Activated CD8-positive, alpha-beta memory T cell treated with anti-CD3 and anti-CD28 coated beads, Interleukin-2, amount 10 ng/mL, durations not matched to agents 7 days and 5 days (primary cell): Measurements from ENCODE around the gene ARL6IP4. TPM values are rescaled to one million over a fixed set of nuclear protein-coding genes. Genes with fewer than 3 reads are reported as not detected.
"Not testable (repeated sequence)": the region's sequence is repeated elsewhere in the genome, so short reads cannot be mapped to it uniquely, and the experiment has no call there.

Experiments
- ATAC-seq: fragments of 150-1000 bp; cut with Tn5 transposase; one replicate; pipeline ENCODE4 v1.10.0; 2021; ENCODE audit warnings: moderate library complexity
- CTCF ChIA-PET: fragments of 350-600 bp; sonication (Branson Sonifier 250); formaldehyde crosslinking; loops from one replicate; lab custom pipeline; 2021; ENCODE audit warnings: antibody characterized with exemption; lab: Charles Lee
- DNase-seq: peaks from one replicate; pipeline ENCODE4 v3.0.0-alpha.2; 2020
- H3K27ac Mint-ChIP-seq: one replicate; pipeline ENCODE4 v1.8.0; 2021; ENCODE audit warnings: mild to moderate bottlenecking, mixed read lengths
- H3K27me3 Mint-ChIP-seq: one replicate; pipeline ENCODE4 v1.8.0; 2021; ENCODE audit warnings: mixed read lengths
- H3K36me3 Mint-ChIP-seq: one replicate; pipeline ENCODE4 v1.8.0; 2021; ENCODE audit warnings: mild to moderate bottlenecking, mixed read lengths
- H3K4me1 Mint-ChIP-seq: one replicate; pipeline ENCODE4 v1.8.0; 2021; ENCODE audit warnings: mixed read lengths
- H3K4me3 Mint-ChIP-seq: one replicate; pipeline ENCODE4 v1.8.0; 2021; ENCODE audit warnings: mild to moderate bottlenecking, moderate library complexity, mixed read lengths
- H3K9me3 Mint-ChIP-seq: one replicate; pipeline ENCODE4 v1.8.0; 2022; ENCODE audit warnings: low read depth, mixed read lengths
- total RNA-seq, 2 experiments: library from RNA; stranded (reverse); gene quantifications; one replicate each; pipeline ENCODE4 v1.2.3, GENCODE V29; 2021

Gene ARL6IP4
- total RNA-seq, 2 experiments from 2014 or later, result 169 to 216 TPM

DNA sequence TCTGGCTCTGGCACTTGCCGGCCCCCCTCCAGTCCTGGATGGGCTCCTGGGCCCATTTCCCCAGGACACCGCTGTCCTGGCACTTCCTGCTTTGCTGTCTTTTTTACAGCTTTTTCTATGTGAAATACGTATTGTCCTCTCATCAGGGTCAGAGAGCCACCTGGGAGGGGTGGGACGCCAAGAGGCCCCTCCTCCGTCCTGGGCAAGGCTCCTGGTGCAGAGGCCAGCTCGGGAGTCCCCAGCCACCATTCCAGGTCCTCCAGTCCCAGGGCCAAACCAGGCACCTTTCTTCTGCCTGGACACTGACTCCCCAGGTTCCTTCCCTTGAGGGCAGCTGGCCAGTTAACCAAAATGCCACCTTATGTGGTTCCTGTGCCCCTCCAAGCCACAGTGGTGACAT is 22.8 kb downstream of the ARL6IP4 start:
- H3K27me3 Mint-ChIP-seq, result no peaks in the 10 kb centered on the region
- H3K36me3 Mint-ChIP-seq, result no peaks in the 10 kb centered on the region
- CTCF ChIA-PET, result no interaction called here
- ATAC-seq (no peak), DNase-seq (no peak)
- H3K4me3 Mint-ChIP-seq, result no peak overlapping the region
- no peaks in the 10 kb centered on the region for H3K9me3 Mint-ChIP-seq
- H3K4me1 Mint-ChIP-seq, result no peaks in the 10 kb centered on the region
- H3K27ac Mint-ChIP-seq, result no peak overlapping the region

DNA sequence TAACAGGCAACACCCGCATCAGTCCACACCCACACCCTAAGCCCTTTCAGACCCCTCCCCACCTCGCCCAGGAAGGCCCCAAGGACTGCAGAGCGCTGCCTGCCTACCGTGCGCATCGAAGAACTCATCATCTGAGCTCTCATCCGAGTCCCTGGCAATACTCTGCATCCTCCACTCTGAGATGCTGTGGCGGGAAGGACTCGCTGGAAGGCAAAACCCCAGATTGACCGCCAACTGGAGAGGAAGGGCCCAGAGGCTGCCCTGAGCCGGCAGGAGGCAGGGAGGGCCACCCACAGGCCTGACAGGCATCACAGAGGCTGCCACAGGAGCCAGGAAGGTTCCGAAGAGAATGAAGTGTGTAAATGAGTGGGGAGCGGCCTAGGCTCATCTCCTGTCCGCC is 23.8 kb downstream of the ARL6IP4 start:
- DNase-seq, result no peak
- CTCF ChIA-PET, result no interaction called here

DNA sequence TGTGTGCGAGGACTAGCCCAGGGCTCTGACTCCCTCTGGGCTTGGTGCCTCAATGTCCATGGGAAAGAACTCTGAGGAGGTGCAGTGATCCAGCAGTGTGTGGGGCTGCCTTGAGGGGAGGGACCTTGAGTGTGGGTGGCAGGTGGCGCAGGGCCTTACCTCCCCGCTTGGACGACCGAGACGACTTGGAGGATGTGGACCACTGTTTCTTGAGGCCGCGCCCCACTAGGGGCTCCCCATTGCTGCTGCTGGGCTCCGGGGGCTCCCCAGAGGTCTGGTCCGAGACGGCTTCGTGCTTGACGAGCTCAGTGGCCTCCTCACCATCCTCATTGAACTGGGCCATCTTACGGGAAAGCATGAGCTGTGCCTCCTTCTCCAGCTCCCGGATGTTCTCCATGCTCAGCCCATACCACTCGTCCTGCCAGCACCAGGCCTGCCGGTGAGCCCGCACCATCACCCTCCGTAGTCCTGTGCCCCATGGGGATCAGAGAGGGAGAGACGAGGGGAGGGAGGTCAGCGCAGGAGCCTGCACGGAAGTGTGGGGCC is 24.7 kb downstream of the ARL6IP4 start:
- H3K27me3 Mint-ChIP-seq, result no peaks in the 10 kb centered on the region
- no peak overlapping the region for H3K27ac Mint-ChIP-seq
- CTCF ChIA-PET, result interaction anchor here (1.3 kb wide), 1 partner anchor 233 kb away, joined by 5 read pairs; no protein-coding TSS in a partner anchor
- H3K4me3 Mint-ChIP-seq, result no peak overlapping the region
- H3K4me1 Mint-ChIP-seq, result no peaks in the 10 kb centered on the region
- no peaks in the 10 kb centered on the region for H3K9me3 Mint-ChIP-seq
- no peak for ATAC-seq
- no peak for DNase-seq
- H3K36me3 Mint-ChIP-seq, result no peaks in the 10 kb centered on the region

More for the DNA sequence above, 23.8 kb downstream of the ARL6IP4 start:
- Mint-ChIP-seq H3K4me1 (no peaks in the 10 kb centered on the region), H3K27me3 (no peaks in the 10 kb centered on the region), H3K36me3 (no peaks in the 10 kb centered on the region), H3K4me3 (no peak overlapping the region), H3K9me3 (no peaks in the 10 kb centered on the region), H3K27ac (no peak overlapping the region)
- no peak for ATAC-seq

DNA sequence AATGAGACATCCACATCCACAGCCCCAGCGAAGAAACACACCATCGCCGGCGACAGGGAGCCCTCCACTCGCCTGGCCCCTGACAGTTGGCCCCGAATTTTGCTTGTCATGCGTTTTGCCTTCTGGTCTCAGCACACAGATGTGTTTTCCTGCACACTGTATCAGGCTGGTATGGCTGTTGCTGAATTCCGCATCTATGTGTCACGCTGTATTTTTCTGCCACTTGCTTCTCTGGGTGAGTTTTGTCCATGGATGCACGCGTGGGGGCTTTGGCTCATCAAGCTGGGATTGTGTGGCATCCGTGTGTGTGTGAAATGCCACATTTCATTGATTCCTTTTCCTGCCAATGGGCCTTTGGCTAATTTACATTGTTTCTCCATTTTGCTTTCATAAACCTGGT is 26.5 kb downstream of the ARL6IP4 start:
- CTCF ChIA-PET, result interaction anchor here (1.2 kb wide), 1 partner anchor 231 kb away, joined by 3 read pairs; no protein-coding TSS in a partner anchor
- ATAC-seq, result no peak

DNA sequence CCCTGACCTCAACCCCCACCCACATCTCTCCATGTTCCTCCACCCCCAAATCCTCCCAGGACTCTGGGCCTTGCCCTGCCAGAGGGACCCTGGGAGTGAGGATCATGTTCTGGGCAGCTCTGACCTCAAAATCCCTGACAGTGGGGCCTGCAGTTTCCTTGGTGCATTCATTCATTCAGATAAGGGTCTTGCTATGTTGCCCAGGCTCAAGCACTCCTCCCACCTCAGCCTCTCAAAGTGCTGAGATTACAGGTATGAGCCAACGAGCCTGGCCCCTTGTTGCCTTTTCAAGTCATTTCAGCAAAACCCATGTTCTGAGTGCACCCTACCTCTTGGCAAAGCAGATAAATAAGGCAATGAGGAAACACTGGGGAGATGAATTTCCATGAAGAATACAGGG is 29.6 kb downstream of the ARL6IP4 start:
- Mint-ChIP-seq H3K4me3 (no peak overlapping the region), H3K9me3 (no peaks in the 10 kb centered on the region), H3K4me1 (no peaks in the 10 kb centered on the region), H3K27ac (no peak overlapping the region), H3K27me3 (no peaks in the 10 kb centered on the region), H3K36me3 (no peaks in the 10 kb centered on the region)
- ATAC-seq (no peak), DNase-seq (no peak)
- CTCF ChIA-PET, result no interaction called here

More for the DNA sequence above, 26.5 kb downstream of the ARL6IP4 start:
- no peak overlapping the region for H3K27ac Mint-ChIP-seq
- no peaks in the 10 kb centered on the region for H3K27me3 Mint-ChIP-seq
- no peaks in the 10 kb centered on the region for H3K36me3 Mint-ChIP-seq
- no peaks in the 10 kb centered on the region for H3K9me3 Mint-ChIP-seq
- DNase-seq, result no peak
- no peak overlapping the region for H3K4me3 Mint-ChIP-seq
- H3K4me1 Mint-ChIP-seq, result no peaks in the 10 kb centered on the region

DNA sequence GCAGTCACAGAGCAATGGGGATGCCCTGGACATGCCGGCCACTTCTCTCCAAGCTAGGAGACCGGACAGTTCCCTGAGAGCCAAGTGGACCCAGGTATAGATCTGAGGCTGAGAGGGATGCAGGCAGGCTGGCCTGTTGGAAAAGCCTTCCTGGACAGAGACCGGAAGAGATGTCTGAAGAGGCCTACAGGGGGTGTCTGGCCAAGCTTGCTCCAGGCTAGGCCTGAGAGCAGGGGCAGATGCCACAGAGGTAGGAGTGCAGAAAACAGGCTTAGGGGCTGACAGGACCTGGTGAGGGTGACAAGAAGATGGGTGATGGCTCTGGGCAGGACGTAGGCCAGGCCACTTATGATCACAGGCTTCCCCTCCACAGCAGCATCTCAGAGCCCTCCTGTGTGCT is 30.2 kb downstream of the ARL6IP4 start:
- ATAC-seq (no peak), DNase-seq (no peak)
- H3K27me3 Mint-ChIP-seq, result no peaks in the 10 kb centered on the region
- H3K9me3 Mint-ChIP-seq, result no peaks in the 10 kb centered on the region
- no peaks in the 10 kb centered on the region for H3K4me1 Mint-ChIP-seq
- H3K36me3 Mint-ChIP-seq, result no peaks in the 10 kb centered on the region
- no peak overlapping the region for H3K27ac Mint-ChIP-seq
- CTCF ChIA-PET, result no interaction called here
- H3K4me3 Mint-ChIP-seq, result no peak overlapping the region

DNA sequence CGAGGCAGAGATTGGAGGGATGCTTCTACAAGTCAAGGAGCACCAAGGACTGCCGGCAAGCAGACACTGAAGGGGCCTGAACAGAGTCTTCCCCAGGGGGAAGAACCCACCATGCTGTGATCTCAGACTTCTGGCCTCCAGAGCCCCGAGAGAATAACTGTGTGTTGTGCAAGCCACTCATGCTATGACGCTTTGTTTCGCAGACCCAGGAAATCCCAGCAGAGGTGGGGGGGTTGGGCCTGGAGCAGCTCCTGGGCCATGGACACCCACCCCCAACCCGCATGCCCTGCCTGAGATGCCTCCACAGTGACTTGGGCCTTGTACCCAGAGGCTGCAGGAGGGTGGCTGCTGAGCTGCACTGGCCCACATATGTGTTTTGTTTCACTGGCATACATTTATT is 31.2 kb downstream of the ARL6IP4 start:
- Mint-ChIP-seq H3K4me1 (no peaks in the 10 kb centered on the region), H3K27me3 (no peaks in the 10 kb centered on the region)
- DNase-seq, result no peak

DNA sequence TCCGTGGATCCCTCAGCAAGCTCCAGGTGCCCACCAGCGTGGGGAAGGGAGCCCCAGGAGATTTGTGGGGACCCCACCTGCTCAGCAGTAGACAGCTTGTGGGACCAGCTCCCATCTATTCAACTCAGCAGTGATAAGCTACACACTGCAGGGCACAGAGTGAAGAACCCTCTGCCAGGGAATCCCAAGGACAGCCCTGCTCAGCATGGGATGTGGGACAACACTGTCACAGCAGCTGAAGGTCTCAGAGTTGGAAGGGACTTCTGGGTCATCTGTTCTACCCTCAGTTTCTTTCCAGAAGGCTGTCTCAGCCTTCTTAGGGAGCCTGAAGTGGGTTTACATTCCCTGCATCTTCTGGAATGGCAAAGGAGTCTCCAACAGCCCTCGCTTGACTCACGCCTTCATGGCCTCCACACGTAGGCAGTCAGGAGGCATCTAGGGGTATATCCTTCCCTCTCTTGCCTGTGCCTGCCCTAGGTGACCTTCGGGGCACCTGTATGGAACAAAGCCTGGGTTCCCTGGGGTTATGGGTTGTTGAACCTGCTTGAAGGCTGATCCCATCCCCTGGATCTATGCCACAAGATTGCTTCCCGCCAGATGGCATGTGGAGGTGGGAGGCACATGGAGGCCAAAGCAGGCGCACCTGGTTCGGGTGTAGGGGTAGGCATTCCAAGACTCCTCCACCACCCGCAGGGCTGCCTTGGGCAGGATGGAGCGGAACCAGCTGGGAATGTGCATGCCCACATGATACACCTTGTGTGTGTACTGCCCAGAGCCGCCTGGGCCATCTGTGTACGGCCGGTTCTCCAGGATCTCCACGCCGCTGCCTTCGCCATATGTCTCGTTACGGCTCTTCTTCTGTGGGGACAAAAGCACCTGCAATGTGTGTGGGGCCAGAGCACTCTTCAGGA is 33.0 kb downstream of the ARL6IP4 start:
- H3K27me3 Mint-ChIP-seq, result no peaks in the 10 kb centered on the region
- H3K9me3 Mint-ChIP-seq, result no peaks in the 10 kb centered on the region
- no peaks in the 10 kb centered on the region for H3K36me3 Mint-ChIP-seq
- no peaks in the 10 kb centered on the region for H3K4me1 Mint-ChIP-seq
- CTCF ChIA-PET, result no interaction called here
- H3K4me3 Mint-ChIP-seq, result no peak overlapping the region
- H3K27ac Mint-ChIP-seq, result no peak overlapping the region
- DNase-seq (no peak), ATAC-seq (no peak)

More for the DNA sequence above, 31.2 kb downstream of the ARL6IP4 start:
- no peak for ATAC-seq
- Mint-ChIP-seq H3K4me3 (no peak overlapping the region), H3K27ac (no peak overlapping the region), H3K36me3 (no peaks in the 10 kb centered on the region), H3K9me3 (no peaks in the 10 kb centered on the region)
- CTCF ChIA-PET, result no interaction called here

DNA sequence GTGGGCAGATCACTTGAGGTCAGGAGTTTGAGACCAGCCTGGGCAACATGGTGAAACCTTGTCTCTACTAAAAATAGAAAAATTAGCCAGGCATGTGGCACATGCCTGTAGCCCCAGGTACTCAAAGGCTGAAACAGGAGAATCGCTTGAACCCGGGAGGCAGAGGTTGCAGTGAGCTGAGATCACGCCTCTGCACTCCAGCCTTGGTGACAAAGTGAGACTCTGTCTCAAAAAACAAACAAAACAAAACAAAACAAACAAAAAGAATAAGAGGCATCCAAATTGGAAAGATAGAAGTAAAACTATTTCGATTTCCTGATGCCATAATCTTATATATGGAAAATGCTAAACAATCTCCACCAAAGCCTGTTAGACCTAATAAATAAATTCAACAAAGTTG is 34.0 kb downstream of the ARL6IP4 start:
- H3K4me3 Mint-ChIP-seq, H3K9me3 Mint-ChIP-seq, CTCF ChIA-PET: not testable (repeated sequence)

DNA sequence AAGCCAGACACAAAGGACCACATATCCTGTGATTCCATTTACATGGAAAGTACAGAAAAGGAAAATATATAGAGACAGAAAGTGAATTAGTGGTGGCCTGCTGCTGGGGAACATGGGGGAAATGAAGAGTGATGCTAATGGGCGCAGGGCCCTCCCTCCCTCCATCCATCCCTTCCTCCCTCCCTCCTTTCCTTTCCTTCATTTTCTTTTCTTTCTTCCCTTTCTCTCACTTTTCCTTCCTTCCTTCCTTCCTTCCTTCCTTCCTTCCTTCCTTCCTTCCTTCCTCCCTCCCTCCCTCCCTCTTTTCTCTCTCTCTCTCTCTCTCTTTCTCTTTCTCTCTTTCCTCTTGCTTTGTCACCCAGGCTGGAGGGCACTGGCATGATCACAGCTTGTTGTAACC is 37.3 kb downstream of the ARL6IP4 start:
- Mint-ChIP-seq H3K36me3 (no peaks in the 10 kb centered on the region), H3K27me3 (no peaks in the 10 kb centered on the region), H3K9me3 (no peaks in the 10 kb centered on the region), H3K27ac (no peak overlapping the region), H3K4me3 (no peak overlapping the region), H3K4me1 (no peaks in the 10 kb centered on the region)
- DNase-seq (no peak), ATAC-seq (no peak)
- CTCF ChIA-PET, result no interaction called here

More for the DNA sequence above, 34.0 kb downstream of the ARL6IP4 start:
- H3K36me3 Mint-ChIP-seq, H3K27ac Mint-ChIP-seq, DNase-seq, H3K27me3 Mint-ChIP-seq, ATAC-seq, H3K4me1 Mint-ChIP-seq: not testable (repeated sequence)

DNA sequence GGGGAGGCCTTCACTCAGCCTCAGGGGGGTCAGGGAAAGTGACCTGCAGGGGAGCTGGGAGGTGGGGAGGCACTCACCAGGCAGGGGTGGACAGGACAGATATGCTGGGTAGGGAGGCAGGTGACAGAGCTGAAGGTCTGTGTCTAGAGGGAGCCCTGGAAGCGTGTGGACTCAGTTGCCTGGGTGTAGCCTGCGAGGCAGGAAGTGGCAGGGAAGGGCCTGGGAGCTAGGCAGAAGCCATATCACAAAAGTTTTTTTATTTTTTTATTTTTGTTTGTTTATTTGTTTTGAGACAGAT is 39.3 kb downstream of the ARL6IP4 start:
- H3K4me1 Mint-ChIP-seq, result peaks cover 11% of the 10 kb centered on the region
- no peaks in the 10 kb centered on the region for H3K36me3 Mint-ChIP-seq
- CTCF ChIA-PET, result no interaction called here
- H3K4me3 Mint-ChIP-seq, result no peak overlapping the region
- no peak for ATAC-seq
- H3K27me3 Mint-ChIP-seq, result no peaks in the 10 kb centered on the region
- DNase-seq, result no peak
- H3K9me3 Mint-ChIP-seq, result no peaks in the 10 kb centered on the region
- no peak overlapping the region for H3K27ac Mint-ChIP-seq

DNA sequence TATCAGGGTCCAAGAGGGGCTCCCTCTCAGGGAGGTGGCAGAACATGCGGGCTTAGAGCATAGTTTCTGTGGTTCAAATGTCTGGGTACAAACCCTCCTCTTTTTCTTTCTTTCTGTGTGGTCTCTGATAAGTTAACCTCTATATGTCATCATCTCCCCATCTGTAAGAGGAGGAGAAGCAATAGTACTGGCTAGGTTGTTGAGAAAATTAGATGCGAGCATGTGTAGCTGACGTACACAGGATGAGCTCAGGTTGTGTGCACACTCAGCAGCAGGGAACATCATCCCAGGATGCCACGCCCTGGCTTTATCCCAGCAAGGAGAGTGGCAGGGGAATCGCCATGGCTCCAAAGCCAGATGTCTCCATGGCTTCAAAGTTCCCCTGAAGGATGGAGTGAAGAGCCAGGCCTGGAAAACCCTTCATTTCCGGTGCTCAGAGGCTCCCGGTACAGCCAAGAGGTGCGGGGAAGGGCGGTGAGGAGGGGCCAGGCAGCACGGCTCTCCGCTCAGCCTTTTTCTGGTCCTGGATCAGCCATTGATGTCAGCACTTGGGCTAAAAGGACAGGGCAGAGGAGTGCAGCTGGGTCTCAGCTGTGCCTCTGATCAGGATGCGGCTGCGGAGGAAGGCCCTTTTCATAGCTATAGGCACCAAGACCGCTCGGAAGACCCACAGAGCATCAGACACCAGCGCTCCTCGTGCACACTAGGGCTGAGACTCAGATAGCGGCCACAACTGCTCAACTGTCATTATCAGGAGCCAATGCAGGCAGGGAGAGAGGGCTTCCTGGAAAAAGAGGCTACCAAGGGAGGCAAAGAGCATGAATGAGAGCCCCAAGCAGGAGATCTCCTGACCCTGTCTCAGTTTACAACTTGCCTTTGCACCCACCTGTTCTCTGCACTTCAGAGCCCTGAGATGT is 41.5 kb downstream of the ARL6IP4 start:
- no peaks in the 10 kb centered on the region for H3K27me3 Mint-ChIP-seq
- DNase-seq (no peak), ATAC-seq (no peak)
- H3K36me3 Mint-ChIP-seq, result no peaks in the 10 kb centered on the region
- CTCF ChIA-PET, result interaction anchor here (1.8 kb wide), 1 partner anchor 22 kb away, joined by 4 read pairs; no protein-coding TSS in a partner anchor
- H3K4me3 Mint-ChIP-seq, result no peak overlapping the region
- H3K4me1 Mint-ChIP-seq, result peaks cover 18% of the 10 kb centered on the region
- no peak overlapping the region for H3K27ac Mint-ChIP-seq
- H3K9me3 Mint-ChIP-seq, result no peaks in the 10 kb centered on the region

DNA sequence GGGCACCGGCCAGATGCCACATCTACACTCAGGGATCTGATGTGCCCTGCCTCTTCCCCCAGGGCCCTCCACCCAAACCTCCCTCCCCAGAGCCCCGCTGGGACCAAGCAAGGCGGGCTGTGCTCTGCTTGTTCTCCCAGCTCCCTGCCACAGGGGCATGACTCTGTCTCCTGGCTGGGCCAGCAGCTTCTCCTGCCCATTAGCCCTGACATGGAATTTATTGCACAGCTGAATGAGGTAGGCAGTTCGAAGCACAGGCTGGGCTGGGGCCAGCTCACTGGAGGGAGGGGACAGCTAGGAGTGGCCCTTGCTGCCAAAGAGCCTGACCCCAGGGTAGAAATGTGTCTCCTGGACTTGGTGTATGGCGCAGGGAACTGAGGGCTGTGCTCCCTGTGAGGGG is 42.4 kb downstream of the ARL6IP4 start:
- H3K9me3 Mint-ChIP-seq, result no peaks in the 10 kb centered on the region
- CTCF ChIA-PET, result interaction anchor here (1.8 kb wide), 1 partner anchor 21 kb away, joined by 4 read pairs; no protein-coding TSS in a partner anchor
- no peak for ATAC-seq
- no peaks in the 10 kb centered on the region for H3K27me3 Mint-ChIP-seq
- no peak overlapping the region for H3K27ac Mint-ChIP-seq
- no peaks in the 10 kb centered on the region for H3K36me3 Mint-ChIP-seq
- DNase-seq, result no peak
- H3K4me3 Mint-ChIP-seq, result no peak overlapping the region
- peaks cover 18% of the 10 kb centered on the region for H3K4me1 Mint-ChIP-seq
